Esophagus muscularis mucosa (tissue), 3 donors: ENCODE data around the gene PARD6G.

Experiments used
- POLR2A ChIP-seq: fragments of 450-650 bp; IDR thresholded peaks from one replicate; pipeline ENCODE4 v1.6.1; 2017; ENCODE audit warnings: antibody characterized with exemption, moderate library complexity, mild to moderate bottlenecking, low read depth
- POLR2AphosphoS5 ChIP-seq, 2 donors: sonication (generic); formaldehyde crosslinking; IDR thresholded peaks; one replicate each; pipeline ENCODE4 v1.6.1; 2017; ENCODE audit warnings: antibody characterized with exemption in 2 of 2
- TF ChIP-seq, protein P1 (sequence below), 3 experiments: fragments of 200-600 bp in 2 of 3; fragments of 450-650 bp in 1 of 3; sonication (generic) in 2 of 3; IDR thresholded peaks; one replicate each; pipeline ENCODE4 v1.5.1; 2017 to 2019; ENCODE audit warnings: antibody characterized with exemption in 3 of 3, mild to moderate bottlenecking in 2 of 3, moderate library complexity in 1 of 3

DNA sequence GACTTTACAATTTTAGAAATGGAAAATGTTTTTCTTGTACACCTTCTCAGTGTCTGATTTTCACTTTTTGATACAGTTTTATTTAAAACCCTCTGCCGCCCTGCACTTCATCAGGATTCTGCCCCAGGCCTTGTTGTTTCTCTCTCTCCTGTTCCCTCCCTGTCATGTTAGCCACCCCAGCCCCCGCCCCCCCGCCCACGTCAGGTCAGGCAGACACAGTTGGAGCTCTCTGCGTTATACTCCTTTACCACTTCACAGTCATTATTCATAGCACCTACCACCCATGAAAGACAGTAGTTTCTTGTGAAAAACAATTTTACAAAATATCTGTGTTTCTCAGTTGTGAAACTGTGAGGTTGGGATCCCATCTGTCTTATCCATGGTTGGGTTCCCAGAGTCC is 116.8 kb downstream of the PARD6G start:
- no peak for TF ChIP-seq POLR2A
- TF ChIP-seq, protein P1, sequence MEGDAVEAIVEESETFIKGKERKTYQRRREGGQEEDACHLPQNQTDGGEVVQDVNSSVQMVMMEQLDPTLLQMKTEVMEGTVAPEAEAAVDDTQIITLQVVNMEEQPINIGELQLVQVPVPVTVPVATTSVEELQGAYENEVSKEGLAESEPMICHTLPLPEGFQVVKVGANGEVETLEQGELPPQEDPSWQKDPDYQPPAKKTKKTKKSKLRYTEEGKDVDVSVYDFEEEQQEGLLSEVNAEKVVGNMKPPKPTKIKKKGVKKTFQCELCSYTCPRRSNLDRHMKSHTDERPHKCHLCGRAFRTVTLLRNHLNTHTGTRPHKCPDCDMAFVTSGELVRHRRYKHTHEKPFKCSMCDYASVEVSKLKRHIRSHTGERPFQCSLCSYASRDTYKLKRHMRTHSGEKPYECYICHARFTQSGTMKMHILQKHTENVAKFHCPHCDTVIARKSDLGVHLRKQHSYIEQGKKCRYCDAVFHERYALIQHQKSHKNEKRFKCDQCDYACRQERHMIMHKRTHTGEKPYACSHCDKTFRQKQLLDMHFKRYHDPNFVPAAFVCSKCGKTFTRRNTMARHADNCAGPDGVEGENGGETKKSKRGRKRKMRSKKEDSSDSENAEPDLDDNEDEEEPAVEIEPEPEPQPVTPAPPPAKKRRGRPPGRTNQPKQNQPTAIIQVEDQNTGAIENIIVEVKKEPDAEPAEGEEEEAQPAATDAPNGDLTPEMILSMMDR (IDR thresholded peaks at IDR 0.05) = no peak
- no peak for TF ChIP-seq POLR2AphosphoS5 (IDR thresholded peaks at IDR 0.05)
